GM18870 (cell line): ENCODE results near the gene FAM193A.
"Not testable (repeated sequence)": the region's sequence is repeated elsewhere in the genome, so short reads cannot be mapped to it uniquely, and the experiment has no call there.

Experiments
- ATAC-seq: cut with Tn5 transposase; IDR thresholded peaks from one replicate; pipeline ENCODE4 v1.9.1; 2021; ENCODE audit warnings: moderate library complexity; ENCODE audit not compliant: unreplicated experiment

Gene FAM193A

DNA sequence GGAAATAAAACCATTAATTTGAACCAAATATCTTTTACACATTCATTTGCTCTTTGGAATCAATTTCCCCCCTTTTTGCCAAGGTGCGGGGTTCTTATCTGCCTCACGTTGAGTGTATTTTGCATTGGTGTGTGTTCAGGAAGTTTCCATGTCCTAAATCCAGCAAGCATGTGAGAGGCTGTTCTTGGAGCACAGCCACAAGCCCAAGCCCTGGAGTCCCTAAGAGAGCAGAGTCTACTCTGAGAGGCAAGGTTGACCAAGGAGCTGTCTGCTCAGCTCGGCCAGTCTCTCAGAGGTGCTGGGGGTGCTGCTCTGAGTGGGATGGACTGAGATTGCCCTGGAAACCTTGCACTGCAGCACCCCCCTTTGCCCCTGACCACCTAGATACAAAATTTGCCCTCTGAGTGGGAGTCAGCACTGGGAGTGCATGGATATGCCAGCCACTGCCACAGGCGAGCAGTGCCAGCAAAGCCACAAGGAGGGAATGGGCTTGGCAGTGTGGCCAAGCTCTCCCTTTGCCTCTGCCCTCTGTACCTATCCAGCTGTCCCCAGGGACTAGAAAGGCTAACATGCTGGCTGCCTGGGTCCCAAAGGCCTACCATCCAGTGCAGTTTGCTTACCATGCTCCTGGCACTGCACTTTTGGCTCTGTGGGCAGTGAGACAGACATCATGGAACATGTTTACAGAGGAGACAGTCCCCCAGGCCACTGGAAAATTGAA is 20.5 kb upstream of the FAM193A start:
- ATAC-seq = no peak

DNA sequence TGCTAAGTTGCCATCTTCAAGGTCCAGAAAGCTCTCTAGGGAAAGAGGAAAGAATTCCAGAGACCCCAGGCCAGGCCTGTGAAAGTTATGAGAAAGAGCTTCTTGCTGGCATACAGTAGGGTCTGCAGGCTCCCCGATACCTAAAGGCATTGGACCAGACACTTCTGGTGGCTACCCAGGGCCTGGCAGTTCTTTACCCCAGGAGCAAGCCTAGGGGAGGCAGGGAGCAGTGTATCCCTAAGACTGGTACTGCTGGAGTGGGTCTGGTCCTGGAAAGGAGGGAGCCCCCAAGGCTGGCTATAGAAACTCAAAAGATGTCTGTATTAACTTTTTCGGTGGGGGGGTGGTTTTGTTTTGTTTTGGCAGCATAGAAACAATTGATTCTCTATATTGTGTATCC is 19.8 kb upstream of the FAM193A start:
- ATAC-seq = no peak

- no peak for ATAC-seq
Observed at GRCh38 chr4:2526559-2526958, 9.9 kb upstream of the FAM193A start.

DNA sequence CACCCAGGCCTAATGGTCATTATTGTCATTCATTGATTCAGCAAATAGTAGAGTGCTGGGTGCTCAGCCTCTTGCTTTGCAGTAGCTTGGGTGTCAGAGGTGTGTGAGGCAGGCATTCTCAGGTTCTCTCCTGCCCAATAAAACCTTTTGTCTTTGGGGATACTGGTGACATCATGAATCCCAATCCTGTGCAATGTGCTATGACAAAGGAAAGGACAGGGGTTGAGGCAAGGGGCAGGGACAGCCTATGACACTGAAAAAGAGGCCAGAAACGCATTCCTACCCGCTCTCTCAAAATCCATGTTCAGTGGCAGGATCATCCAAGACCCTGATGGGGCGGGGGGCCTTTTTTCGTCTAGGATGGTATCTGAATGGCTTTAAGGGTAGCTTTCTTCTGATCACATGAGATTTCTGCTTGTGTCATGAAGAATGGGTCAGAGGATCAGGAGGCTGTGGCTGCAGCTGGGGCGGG is 1.5 kb upstream of the FAM193A start:
- no peak for ATAC-seq

DNA sequence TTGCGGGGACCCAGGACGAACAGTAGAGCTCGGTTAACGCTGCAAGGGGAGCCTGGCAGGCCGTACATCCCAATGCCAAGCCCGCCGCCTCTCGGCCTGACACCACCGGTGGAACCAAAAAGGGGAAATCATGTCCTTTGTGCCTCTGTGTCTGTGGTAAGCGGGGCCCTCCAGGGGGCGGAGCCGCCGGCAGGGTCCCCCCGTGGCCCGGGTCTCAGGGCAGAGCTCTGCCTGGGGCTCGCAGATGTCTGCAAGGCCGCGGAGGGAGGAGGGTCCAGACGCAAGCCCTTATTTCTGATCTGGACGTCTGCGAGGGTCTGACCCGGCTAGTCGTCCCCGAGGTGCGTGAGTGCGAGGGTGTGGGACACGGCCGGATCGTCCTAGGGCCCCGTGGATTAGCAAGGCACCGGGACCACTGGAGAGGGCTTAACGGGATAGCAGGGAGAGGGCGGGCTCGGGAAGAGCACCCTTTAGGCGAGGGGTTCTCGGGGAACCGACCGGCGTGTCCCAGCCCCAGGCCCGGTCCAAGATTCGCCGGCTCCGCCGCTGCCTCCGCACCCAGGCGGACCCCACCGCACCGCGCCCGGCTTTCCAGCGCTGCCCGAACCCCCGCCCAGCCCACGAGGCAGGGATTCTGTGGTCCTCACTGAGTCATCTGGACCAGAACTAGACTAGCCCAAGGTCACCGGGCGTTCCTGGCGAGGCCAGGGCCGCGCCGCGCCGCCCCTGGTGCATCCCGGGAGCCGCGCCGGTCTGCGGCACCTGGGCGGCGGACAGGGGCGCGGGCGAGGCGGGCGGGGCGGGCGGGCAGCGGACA is 863 bp upstream of the FAM193A start:
- ATAC-seq = peak; percentile 23

- ATAC-seq = no peak
Observed at GRCh38 chr4:2537011-2537830, 774 bp downstream of the FAM193A start.

DNA sequence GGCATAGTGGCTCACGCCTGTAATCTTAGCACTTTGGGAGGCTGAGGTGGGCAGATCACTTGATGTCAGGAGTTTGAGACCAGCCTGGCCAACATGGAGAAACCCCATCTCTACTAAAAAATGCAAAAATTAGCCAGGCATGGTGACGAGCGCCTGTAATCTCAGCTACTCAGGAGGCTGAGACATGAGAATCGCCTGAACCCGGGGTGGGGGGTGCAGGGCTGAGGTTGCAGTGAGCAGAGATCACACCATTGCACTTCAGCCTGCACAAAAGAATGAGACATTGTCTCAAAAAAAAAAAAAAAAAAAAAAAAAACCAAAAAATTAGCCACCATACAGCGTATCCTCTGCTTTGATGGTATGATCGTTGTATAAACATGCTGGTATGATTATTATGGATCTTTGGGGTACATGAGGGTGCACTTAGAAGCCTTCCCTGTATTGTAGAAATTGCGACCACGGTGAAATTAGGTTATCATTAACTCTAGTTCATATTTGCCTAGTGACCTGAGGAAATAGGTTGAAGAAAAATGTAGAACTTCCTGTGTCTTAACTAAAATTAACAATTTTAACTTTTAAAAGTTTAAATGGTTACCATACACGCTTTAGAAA is 7.2 kb downstream of the FAM193A start:
- ATAC-seq = not testable (repeated sequence)

DNA sequence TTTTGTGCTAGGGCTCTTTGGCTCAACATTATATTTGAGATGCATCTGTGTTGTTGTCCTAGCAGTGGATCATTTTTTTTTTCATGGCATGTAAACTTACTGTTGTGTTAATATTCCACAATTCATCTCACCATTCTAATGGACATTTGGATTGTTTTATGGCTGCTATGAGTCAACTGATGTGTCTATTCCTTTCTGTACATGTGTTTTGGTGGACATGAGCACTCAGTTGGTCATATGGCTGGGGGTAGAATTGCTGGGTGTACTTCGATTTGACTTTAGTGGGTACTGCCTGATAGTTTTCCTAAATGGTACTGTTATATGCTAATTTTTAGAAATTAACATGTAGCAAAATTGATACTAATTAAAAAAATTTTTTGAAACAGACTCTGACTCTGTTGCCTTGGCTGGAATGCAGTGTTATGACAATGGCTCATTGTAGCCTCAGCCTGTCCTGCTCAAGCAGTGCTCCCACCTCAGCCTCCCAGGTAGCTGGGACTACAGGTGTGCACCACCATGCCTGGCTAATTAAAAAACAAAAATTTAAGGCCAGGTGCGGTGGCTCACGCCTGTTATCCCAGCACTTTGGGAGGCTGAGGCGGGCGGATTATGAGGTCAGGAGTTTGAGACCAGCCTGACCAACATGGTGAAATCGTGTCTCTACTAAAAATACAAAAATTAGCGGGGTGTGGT is 9.0 kb downstream of the FAM193A start:
- ATAC-seq = no peak

GRCh38 chr4:2546286-2546823 is 9.9 kb downstream of the FAM193A start:
- ATAC-seq = no peak

DNA sequence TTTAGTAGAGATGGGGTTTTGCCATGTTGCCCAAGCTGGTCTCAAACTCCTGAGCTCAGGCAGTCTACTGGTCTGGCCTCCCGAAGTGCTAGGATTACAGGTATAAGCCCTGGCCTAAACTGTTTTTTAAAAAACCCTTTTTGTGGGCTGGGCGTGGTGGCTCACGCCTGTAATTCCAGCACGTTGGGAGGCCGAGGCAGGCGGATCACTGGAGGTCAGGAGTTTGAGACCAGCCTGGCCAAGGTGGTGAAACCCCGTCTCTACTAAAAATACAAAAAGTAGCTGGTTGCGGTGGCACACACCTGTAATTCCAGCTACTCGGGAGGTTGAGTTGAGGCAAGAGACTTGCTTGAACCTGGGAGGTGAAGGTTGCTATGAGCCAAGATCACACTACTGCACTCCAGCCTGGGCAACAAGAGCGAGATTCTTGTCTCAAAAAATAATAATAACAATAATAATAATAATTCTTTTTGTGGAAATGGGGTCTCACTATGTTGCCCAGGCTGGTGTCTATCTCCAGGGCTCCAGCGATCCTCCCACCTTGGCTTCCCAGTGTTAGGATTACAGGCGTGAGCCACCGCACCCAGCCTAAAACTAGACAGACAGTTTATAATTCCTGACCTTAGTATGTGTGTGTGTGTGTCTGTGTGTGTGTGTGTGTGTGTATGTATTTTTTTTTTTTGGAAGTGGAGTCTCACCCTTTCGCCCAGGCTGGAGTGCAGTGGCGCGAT is 10.7 kb downstream of the FAM193A start:
- not testable (repeated sequence) for ATAC-seq

GRCh38 chr4:2551118-2551517 is 14.7 kb downstream of the FAM193A start:
- no peak for ATAC-seq

- no peak for ATAC-seq
Observed at GRCh38 chr4:2552806-2553205, 16.4 kb downstream of the FAM193A start.

- ATAC-seq = no peak
Observed at GRCh38 chr4:2558301-2558700, 21.9 kb downstream of the FAM193A start.

DNA sequence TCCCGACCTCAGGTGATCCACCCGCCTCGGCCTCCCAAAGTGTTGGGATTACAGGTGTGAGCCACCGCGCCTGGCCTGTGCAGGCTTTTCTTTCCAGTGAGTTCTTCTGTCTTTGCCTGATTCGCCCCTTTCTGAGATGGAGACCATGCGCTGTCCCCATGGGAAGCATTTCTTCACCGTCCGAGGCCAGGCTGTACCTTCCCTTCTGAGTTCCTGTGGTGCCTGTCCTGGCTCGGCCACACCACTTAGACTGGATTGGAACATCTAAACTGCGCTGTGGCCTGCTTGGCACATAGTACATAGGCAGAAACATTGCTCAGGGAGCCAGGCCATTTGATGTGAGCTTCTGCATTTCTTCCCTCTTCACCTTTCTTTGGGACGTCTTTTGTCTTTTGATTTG is 23.7 kb downstream of the FAM193A start:
- ATAC-seq = no peak

DNA sequence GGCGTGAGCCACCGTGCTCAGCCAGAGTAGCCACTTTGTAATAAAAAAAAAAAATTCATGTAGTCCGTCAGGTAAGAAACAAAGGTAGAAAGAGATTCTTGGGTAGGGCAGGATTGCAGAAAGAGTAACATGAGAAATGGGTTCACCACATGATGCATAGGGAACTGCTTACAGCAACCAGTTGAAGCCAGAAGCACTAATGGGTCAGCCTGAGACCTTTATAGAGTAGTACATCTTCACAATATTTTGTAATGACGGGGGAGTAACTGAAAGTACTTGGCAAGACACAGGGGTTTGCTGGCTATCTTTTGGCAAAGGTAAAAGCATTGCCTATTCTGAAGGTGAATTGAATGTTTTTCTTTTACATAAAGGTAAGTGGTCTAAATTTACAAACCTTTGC is 29.1 kb downstream of the FAM193A start:
- ATAC-seq = no peak

DNA sequence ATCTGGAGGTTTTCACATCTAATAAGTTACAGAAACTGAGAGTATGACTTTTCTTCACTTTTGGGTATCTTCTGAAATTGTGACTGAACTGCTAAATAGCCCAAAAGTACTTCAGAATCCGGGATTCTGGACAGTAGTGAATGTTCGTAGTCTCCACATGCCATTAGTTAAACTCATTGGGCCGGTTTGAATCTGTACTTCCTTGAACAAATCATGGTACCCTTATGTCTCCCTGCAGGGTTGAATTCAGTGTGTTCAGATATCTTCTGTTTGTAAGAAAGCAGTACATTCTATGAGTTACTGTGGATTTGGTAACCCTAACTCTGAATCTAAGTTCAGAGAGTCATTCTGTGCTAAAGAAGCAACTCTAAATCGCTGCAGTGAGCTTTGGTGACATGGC is 33.6 kb downstream of the FAM193A start:
- ATAC-seq = no peak

DNA sequence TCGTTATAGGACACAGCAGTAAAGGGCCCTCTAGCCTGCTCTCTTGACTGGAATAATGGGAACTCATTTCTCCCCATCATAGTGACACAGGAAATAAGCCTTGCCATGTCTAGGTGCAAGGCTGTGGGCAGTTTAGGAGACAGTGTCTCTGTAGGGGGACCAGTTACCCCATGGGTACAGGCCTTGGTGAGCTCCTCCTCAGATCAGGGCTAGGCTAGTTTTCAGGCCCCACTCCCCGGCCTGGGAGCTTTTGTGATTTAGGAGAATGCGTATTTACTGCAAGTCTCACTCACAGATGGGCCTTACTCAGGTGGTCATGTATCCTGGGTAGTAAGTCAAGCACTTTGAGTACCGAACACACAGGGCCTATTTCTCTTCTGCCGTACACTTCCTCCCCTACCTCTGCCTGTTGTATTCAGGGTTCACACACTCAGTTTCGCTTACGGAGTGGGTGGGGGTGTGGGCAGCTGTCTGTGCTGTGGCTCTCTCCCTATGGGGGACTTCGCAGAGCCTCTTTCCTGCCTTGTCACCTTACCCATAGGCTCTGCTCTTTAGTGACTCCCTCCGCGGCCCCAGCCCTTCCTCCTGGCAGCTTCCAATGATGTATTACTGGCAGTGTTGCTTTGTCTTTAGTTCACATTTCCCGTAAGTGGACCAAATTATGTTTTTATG is 34.2 kb downstream of the FAM193A start:
- peak; percentile 48 for ATAC-seq

DNA sequence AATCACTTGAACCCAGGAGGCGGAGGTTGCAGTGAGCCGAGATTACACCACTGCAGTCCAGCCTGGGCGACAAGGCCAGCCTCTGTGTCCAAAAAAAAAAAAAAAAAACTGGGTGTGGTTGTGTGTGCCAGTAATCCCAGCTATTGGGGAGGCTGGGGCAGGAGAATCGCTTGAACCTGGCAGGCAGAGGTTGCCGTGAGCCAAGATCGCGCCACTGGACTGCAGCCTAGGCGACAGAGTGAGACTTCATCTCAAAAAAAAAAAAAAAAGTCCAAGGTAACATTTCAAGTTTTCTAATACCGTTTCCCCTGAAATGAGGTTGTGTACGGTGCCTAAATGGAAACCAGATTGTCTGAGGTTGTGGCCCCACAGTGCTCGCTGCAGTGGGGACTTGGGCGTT is 35.6 kb downstream of the FAM193A start:
- ATAC-seq = no peak

DNA sequence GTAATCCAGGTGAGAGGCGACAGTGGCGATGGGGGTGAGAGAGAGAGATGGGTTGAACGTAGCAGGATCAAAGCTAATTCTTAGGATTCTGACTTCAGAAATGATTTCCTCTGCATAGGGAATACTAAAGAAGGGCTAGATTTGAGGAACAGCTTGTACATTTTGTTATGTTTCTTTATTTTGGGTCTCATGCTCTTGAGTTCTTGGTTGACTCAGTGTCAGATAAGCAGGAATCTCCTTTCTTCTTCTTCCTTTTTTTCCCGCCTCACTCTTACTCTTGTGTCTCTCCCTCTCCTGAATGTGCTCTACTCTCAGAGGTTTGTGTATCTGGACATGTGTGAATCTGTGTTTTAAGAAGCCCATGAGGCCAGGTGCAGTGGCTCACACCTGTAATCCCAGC is 36.4 kb downstream of the FAM193A start:
- no peak for ATAC-seq
